GM13977 (cell line): ENCODE results near the gene RAD54L2.

Experiments
- DNase-seq: peaks from one replicate; pipeline ENCODE4 v3.0.0; 2012; ENCODE audit warnings: low spot score
- CTCF ChIP-seq: IDR thresholded peaks from 2 replicates; pipeline ENCODE4 v1.5.1; 2012; ENCODE audit warnings: mild to moderate bottlenecking, control low read depth; ENCODE audit not compliant: insufficient read depth; ENCODE audit errors: extremely low read depth, missing control alignments
- in situ Hi-C: fragments of 300-500 bp; cut with MboI; formaldehyde crosslinking; loops from one replicate; pipeline ENCODE4 v1.12.0; 2022; ENCODE audit warnings: low sequenced_read_pairs, low pct_unique_long_range_greater_than_20kb, mixed read lengths, inconsistent platforms; ENCODE audit not compliant: unreplicated experiment

The RAD54L2 gene

GRCh38 chr3:51568036-51568435 is 29.5 kb downstream of the RAD54L2 start:
- in situ Hi-C loops, result no loop called here
- no peak for TF ChIP-seq CTCF

GRCh38 chr3:51568996-51569395 is 30.5 kb downstream of the RAD54L2 start:
- in situ Hi-C loops, result no loop called here
- no peak for DNase-seq
- TF ChIP-seq CTCF, result no peak

More at GRCh38 chr3:51568036-51568435, 29.5 kb downstream of the RAD54L2 start:
- DNase-seq, result no peak

GRCh38 chr3:51578238-51578637 is 39.7 kb downstream of the RAD54L2 start:
- in situ Hi-C loops, result no loop called here
- TF ChIP-seq CTCF, result no peak
- DNase-seq, result no peak

- no peak for DNase-seq
- TF ChIP-seq CTCF, result no peak
- in situ Hi-C loops, result no loop called here
These were observed 41.9 kb downstream of the RAD54L2 start for GRCh38 chr3:51580418-51580817.

GRCh38 chr3:51581524-51581923 is 43.0 kb downstream of the RAD54L2 start:
- no peak for DNase-seq
- in situ Hi-C loops, result no loop called here
- no peak for TF ChIP-seq CTCF

- TF ChIP-seq CTCF, result no peak
- no peak for DNase-seq
- in situ Hi-C loops, result no loop called here
These were observed 46.7 kb downstream of the RAD54L2 start for GRCh38 chr3:51585197-51585596.

GRCh38 chr3:51585871-51586270 is 47.4 kb downstream of the RAD54L2 start:
- TF ChIP-seq CTCF, result no peak

More at GRCh38 chr3:51585871-51586270, 47.4 kb downstream of the RAD54L2 start:
- in situ Hi-C loops, result no loop called here
- no peak for DNase-seq
